HG02623 (cell line): ENCODE results near the gene BARX2.

ENCODE experiments used
- ATAC-seq: cut with Tn5 transposase; IDR thresholded peaks from one replicate; pipeline ENCODE4 v1.9.1; 2021; ENCODE audit warnings: moderate library complexity; ENCODE audit not compliant: unreplicated experiment

The BARX2 gene

DNA sequence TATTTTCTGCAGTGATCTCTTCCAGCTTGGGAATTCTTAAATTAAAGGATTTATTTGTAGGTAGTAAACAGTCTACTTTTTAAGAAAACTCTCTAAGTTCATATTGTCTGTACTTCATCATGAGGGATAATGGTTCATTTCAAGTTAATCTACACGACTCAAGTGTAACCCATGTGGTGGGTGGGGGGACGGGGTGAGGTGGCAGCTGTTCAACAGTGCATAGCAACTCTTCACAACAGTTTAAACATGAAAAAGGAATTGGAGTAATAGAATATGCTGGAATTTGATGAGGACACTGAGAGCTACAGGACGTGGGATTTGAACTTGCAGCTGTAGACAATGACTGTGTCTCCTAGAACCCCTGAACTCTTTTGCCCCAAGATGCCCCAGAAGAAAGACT lies 20.8 kb downstream of the BARX2 start:
- ATAC-seq: no peak

- ATAC-seq: no peak
Observed at GRCh38 chr11:129402206-129403171, 26.8 kb downstream of the BARX2 start.

DNA sequence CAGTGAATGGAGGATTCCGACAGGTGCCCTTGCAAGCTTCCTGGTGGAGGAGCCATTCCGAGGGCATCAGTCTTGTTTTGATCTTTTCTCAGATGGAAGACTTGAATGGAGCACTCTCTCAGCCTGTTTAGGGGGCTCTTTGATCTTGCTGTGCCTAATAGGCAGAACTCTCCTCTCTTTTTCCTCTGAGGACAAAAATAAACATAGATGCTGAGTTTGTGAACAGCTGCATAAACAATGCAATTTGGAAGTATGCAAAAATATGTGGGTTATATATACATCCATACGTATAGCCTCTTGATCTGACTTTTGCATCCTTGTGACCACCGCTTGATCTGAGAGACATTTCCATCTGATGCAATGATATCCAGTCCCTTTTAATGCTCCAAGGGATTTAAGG lies 29.1 kb downstream of the BARX2 start:
- no peak for ATAC-seq

DNA sequence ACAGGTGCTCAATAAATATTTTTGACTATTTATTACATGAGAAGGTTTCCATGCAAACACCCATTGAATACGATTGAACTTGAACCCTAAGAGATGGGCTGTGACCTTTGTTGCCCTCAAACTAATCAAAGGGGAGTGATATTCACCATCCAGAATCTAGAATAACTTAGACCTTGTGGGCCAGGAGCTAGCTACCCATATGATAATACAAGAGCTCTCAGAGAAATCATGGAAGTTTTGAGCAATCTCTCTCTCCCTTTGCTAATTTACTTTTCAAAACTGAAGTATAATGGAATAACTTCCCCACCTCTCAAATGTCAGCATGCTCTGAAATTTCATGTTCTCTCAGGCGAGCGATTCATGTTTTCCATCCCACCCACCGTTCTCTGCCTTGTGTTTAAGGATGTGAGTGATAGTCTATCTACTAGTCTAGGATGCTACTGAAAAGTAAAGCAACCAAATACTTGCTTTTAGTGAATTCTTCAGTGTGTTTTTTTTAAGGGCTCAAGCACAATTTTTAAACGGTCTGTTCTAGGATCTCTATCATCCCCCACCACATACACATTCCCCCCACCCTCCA lies 33.3 kb downstream of the BARX2 start:
- ATAC-seq: no peak

- ATAC-seq: no peak
Observed at GRCh38 chr11:129410395-129410960, 34.8 kb downstream of the BARX2 start.

- no peak for ATAC-seq
Observed at GRCh38 chr11:129412494-129412893, 36.8 kb downstream of the BARX2 start.

DNA sequence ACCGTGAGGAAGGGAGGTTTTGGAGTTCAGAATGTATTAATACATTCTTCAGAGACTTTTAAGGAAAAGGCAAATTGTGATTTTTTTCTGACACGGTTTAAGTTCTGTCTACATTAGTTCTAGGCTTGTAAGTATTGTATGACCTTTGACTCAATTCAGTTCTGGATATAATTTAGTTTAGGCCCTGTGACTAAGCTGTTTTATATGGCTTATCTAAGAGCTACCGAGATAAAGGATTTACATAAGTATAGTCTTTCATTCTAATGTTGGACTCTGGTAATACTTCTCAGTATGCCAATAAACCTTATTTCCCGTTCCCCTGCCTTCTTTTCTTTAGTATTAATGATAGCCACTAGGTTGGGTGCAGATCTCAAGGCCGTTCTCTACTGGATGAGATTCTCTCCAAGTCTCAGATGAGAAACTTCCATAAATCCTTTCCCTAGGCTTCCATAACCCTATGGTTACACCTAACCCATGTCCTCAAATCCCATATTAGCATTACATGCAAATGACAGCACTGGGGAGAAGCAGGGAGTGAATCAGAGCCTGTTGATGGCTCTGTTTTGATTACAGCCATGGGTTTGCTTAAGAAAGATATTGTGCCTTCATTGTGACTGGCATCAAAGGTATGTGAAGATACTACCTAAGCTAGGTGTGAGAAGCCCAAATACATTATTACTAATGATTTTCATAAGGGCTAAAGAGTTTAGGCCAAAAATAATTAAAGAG lies 38.7 kb downstream of the BARX2 start:
- no peak for ATAC-seq

DNA sequence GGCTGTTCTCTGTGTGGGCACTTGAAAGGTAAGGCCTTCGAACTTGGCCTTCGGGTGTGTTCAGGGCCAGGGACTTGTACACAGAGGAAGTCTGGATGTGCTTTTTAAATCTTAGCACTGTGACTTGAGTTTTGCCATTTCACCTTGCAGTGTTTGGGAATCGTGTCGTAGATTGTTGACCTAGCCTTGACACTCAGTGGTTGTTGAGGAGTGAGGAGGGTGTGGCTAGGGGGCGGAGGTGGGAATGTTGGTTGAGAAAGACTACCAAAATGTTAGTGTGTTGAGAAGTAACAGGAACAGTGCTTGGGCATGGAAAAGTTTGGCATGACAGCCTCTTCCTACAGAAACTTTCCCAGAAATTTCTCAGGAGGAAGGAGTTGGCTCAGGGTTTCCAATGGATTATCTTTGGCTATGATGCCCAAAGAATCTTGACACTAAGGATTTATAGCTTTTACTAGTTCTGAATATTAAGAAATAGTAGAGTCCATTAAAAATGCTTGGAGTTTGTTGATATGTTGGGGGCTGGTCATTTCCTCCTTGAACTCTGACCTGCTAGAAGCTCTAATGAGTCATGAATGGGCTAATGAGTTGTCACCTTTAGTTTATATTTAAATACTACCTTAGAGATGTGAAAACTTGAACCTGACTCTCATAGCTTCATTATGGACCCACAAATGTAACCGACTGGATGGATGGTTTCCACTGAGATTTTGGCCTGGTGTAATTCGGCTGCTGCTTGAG lies 40.6 kb downstream of the BARX2 start:
- no peak for ATAC-seq

GRCh38 chr11:129417458-129417857 lies 41.8 kb downstream of the BARX2 start:
- ATAC-seq: peak; percentile 7

DNA sequence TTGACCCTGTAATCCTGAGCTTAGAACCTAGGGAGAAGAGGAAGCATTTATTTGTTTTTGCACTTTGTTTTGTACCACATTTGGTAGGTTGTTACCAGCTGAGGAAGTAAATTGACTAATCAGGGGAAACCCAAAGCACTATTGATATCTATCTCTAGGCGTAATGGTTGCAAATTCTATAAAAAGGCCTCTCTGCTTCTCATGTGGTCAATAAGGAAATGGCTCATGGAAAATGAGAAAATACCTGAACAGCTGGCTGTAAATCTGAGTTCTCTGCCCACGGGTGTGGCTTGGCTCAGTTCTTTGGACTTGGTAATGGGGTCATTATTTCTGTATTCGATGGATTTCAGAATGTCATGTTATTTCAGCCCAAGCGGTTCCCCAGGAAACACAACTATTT lies 42.4 kb downstream of the BARX2 start:
- peak; percentile 63 for ATAC-seq

GRCh38 chr11:129419386-129419785 lies 43.7 kb downstream of the BARX2 start:
- no peak for ATAC-seq

GRCh38 chr11:129423426-129423825 lies 47.8 kb downstream of the BARX2 start:
- no peak for ATAC-seq

GRCh38 chr11:129425214-129425613 lies 49.6 kb downstream of the BARX2 start:
- ATAC-seq: no peak

GRCh38 chr11:129426038-129426437 lies 50.4 kb downstream of the BARX2 start:
- no peak for ATAC-seq

DNA sequence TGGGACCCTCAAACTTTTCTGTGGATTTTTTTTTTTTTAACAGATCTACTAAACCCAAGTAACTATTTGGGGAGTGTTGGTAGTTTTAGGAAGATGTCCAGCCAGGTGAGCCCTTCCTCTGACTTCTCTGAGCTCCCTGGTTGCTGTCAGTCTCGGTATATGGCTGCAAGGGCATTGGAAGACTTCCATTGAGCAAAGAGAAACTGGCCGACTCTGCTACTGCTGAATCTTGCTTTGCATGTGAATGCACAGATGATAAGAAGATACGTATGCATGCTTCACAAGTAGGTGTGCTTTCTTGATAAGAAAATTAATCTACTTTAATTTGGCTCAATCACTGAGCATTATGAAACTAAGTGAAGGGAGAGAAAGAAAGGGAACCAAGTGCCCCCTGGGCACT lies 51.1 kb downstream of the BARX2 start:
- ATAC-seq: no peak

- no peak for ATAC-seq
Observed at GRCh38 chr11:129427376-129427775, 51.7 kb downstream of the BARX2 start.

DNA sequence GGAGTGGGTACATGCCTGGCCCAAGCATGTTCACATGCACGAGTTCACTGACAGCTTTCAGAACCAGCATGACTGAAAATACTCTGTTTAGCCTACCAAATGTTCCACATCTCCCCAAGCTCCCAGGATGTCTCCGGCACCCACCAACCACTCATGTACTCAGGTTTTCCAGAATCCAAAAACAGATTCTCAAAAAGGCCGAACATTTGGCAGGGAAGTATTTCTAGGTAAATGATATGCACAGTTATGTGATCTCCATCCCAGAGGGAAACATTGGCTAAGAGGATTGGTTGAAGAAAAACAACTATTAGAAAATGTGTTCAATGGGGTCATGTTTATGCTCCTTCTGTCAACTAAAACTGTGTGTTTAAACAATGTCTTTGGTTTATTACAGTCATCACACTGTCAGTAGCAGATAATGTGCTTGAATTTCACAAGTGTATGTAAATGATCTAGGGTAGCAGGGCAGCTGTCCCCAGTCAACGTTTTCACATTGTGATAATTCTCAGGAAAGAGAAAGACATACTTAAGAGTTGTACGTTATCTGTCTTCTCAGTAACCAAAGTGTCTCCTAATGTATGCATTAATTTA lies 52.3 kb downstream of the BARX2 start:
- ATAC-seq: no peak

- no peak for ATAC-seq
Observed at GRCh38 chr11:129428557-129428956, 52.9 kb downstream of the BARX2 start.

- no peak for ATAC-seq
Observed at GRCh38 chr11:129434641-129435498, 59.2 kb downstream of the BARX2 start.
